Measurements from ENCODE around the gene TNS3.
"Not testable (repeated sequence)": the region's sequence is repeated elsewhere in the genome, so short reads cannot be mapped to it uniquely, and the experiment has no call there.

TNS3 gene

DNA sequence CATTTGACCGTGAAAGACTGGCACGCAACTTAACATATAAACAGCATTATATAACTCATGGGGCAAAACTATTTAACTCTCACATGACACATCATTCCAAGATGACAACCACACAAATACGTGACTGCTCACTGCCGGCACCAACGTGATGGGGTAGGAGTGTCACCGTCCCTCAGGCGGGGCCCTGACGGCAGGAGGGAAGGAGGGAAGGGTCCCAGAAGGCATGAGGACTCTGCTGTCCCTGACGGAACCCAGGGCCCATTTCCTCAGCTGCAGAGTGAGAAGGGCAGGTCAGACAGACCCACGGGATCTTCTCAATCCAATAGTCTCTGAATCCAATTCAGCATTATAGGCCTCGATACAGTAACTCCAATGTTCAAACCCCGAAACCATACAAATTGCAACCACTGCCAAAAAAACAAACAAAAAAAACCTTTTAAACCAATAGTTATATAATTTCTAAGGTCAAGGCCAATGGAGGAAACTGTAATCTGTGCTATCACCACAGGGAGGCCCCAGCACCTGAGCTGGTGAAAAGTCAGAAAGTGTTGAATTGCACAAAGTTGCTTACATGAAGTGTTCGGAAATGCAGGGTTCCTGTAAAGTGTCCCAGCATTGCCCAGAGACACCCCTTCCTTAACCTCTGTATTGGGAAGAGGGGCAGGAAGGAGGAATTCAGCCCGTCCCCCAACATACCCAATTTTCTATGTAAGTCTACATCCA, 137.4 kb downstream of the TNS3 start:
- DNase-seq: no peak

DNA sequence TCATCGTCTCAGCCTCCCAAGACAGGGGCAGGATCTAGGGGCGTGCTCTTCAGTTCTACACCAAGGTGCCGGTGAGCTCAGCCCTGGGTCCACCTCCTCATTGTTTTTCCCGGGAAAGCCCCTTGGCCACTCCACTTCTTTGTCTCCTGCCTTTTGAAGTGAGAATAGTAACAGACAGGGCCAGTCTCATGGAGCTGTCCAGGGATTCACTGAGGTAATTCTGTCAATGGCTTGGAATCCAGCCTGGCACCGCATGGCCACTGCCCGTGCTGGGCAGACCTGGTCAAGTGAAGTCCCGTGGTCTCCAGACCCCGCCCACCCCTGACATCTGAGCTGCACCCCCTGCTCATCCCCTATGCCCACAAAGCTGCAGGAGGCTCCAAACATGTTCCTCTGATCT, 138.9 kb downstream of the TNS3 start:
- no peak for DNase-seq

DNA sequence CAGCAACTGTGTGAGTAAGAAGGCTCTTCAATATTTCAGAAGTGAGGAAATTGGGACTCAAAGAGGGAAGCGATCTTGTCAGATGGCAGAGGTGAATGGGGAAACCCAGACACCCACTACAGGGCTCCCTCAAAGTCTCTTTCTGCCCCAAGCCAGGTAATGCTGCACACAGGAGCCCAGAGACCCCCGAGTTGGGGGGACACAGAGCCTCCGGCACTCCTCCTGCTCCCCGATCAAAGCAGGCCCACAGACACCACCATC, 139.4 kb downstream of the TNS3 start:
- no peak for DNase-seq

- no peak for DNase-seq
These were observed 139.9 kb downstream of the TNS3 start for GRCh38 chr7:47441796-47442604.

- DNase-seq: not testable (repeated sequence)
These were observed 140.9 kb downstream of the TNS3 start for GRCh38 chr7:47441048-47441447.

- DNase-seq: no peak
These were observed 141.6 kb downstream of the TNS3 start for GRCh38 chr7:47440320-47440719.

- DNase-seq: no peak
These were observed 142.7 kb downstream of the TNS3 start for GRCh38 chr7:47439181-47439667.

DNA sequence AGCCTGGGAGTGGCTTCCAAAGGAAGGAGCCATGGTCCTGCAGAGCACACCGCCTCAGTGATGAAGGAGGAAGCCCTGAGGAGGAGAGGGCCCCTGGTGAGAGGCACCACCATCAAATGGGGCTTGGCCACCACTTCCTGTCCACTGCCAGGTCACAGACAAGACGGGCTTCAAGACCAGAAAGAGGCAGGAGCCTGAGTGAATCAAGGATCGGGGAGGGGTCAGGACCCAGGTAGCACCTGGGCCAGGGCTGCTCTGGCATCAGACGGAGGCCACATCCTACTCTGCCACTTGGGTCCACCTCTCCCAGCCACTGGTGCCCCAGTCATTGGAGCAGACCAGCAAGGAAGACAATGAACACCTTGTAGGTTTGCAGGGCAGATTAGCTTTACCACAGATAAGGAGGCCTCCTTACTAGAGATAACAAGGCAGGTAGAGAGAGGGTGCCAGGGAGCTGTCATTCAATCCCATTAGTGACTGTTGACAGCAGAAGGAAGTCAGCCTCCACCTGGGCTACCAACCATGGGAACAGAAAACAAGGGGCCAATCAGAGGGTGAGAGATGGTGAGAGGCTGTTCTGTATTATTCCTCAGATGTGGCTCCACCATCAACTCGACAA, 143.4 kb downstream of the TNS3 start:
- DNase-seq: no peak

DNA sequence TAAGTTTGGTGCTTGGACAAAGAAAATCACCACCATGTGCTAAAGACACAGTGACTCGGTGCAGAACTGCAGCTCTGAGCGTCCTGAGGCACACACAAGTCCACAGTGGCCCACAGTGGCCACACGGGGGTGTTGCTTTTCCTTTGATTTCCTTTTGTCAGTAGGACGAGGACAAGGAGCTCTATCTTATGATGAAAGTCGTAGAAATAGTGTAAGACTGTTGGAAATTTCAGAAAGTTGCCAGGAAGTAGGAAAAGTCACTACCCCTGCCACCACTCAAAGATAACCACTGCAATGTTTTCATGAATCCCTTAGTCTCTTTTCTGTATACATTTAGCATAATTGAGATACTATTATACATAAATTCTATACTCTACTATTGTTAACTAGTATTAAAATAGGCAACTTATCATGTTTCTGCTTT, 146.0 kb downstream of the TNS3 start:
- no peak for DNase-seq

DNA sequence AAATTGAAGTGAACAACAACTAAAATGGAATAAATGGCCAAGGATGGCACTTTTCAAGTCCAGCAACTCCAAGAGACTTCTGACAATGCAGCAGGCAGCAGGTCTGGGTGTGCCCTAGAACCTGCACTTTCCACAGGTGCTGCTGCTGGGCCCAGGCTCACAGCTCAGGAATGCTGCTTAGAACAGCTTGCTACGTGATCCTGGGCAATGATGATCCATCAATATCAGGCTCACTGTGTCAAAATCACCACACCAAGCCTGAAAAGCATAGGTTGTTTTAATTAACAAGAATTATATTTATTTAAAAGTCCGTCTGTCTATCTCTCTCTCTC, 148.4 kb downstream of the TNS3 start:
- DNase-seq: no peak

GRCh38 chr7:47432671-47433563, 149.0 kb downstream of the TNS3 start:
- no peak for DNase-seq

DNA sequence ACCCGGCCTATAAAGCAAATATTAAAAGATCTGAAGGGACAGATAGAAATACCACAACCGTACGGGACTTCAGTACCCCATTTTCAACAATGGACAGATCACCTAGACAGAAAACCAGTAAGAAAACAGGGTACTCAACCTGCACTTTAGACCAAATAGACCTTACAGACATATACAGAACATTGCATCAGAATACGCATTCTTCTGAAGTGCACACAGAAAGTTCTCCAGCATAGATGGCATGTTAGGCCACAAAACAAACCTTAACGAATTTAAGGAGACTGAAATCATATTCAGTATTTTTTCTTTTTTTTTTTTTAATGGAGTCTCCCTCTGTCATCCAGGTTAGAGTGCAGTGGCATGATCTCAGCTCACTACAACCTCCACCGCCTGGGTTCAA, 151.5 kb downstream of the TNS3 start:
- no peak for DNase-seq

DNA sequence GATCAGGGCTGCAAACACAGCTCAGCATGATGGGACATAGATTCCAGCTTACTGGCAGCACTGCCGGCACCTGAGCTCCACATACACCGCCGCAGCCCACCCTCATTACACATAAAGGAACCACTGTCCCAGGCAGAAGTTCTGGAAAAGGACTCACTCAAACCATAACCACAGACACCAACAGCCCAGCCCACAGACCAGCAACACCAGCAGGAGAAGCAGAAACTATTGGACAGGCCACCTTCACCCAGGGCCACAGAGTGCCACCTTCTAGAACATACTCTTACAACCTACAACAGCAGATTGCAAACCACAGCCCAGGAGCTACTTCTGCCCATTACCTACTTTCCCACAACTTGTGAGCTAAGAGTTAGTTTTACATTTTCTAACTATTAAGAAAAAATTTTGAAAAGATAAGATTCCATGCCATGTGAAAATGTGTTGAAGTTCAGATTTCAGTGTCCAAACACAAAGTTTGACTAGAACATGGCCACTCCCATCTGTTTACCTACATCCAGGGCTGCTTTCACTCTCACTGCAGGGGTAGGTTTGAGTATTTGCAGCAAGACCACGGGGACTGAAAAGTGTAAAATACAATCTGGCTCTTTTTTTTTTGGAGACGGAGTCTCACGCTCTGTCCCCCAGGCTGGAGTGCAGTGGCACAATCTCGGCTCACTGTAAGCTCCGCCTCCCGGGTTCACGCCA, 153.0 kb downstream of the TNS3 start:
- DNase-seq: no peak

- DNase-seq: no peak
These were observed 153.7 kb downstream of the TNS3 start for GRCh38 chr7:47428052-47428767.

GRCh38 chr7:47427051-47427643, 154.8 kb downstream of the TNS3 start:
- DNase-seq: no peak

DNA sequence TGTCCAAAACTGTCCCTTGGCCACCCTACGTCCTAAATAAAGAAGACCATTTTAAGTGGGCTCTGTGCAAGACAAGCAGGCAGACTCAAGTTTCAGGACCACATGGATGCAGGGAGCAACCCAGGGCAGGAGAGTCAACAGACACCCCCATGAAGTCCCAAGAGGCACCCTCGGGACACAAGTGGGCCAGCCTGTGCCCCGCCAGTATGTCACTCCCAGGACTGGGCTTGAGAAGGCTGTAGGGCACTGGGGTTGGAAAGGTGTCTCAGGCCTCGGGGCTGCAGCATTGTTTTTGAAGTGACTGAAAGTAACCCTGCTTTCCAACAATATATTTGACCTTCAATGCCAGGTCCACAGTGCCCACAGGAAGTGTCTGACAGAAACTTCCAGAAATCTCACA, 157.4 kb downstream of the TNS3 start:
- no peak for DNase-seq

DNA sequence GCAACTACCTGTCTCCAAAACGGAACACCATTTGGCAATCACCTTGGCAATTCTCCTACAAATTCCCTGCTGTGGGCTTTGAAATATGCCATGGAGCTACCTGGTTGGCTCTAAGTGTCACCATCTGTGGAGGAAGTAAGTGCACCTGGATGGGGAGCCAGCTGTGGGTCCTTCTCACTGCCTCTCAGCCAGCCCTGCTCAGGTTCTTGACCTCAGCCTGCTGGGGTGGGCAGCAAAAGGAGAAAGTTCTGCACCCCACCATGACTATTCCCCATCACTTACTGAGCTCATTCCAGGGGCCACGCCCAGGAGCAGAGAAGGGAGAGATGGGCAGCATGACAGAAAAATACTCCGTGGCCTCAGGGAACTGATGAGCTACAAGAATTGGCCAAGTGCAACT, 158.7 kb downstream of the TNS3 start:
- no peak for DNase-seq

DNA sequence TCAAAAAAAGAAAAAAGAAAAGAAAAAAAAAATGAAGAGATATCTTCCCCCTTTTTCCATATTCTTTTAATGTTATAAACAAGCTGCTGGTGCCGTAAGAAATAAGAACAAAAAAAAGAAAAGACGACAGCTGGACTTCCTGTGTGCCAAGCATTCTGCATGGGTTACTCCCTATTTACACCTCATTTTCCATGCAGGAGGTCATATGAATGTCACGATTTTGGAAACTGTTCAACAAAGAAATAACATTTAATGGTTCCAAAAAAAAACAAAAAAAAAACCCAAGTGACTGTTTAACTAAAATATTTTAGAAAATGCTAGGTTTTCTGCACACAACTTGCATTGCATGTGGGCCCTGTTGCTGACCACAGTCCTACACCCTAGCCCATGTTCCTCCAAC, 159.3 kb downstream of the TNS3 start:
- no peak for DNase-seq

DNA sequence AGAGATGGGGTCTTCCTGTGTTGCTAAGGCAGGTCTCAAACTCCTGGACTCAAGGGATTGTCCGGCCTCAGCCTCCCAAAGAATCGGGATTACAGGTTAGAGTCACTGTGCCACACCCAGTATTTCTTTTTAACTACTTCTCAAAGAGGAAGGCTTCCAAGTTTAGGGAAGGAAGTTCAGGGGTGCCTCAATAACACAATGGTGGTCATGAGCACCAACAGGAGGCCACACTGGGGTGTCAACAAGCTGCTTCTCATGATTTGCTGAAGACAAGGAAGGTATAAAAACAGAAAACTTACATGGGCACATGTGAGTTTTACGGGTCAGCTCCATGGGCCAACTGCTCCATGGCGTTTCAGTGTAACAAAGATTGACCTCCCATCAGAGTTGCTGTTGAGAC, 160.5 kb downstream of the TNS3 start:
- DNase-seq: no peak

- no peak for DNase-seq
These were observed 161.7 kb downstream of the TNS3 start for GRCh38 chr7:47420122-47420780.

DNA sequence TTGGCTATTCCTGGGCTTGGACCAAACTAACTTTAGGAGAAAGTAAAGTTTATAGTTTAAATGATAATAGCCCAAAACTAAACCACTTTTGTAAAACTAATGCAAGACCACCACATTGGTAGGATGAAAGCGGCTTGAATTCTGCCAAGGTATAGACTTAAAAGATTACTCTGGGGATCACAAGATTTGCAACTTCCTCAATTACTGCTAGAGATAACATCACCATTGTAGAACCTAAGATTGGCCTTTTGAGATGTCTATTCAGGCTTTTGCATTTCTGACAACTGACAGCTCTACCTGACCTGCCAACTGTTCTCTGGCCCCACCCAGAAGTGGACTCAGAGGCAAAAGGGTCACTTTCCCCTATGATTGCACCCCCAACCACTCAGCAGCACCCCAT, 162.4 kb downstream of the TNS3 start:
- DNase-seq: no peak

All from stimulated activated CD4-positive, alpha-beta T cell treated with anti-CD3 and anti-CD28 coated beads, Interleukin-1b, Interleukin-23, amount 100 ng/mL, for 48 hours (primary cell).